Measurements from ENCODE around the gene FLRT3. TPM values are rescaled to one million over a fixed set of nuclear protein-coding genes. Genes with fewer than 3 reads are reported as not detected.

FLRT3 gene
- total and polyA plus RNA-seq, 9 of the 15 experiments (the other 6 are each of a cell fraction or from before 2014, with no cell fraction given), result 0.04 TPM; not detected in 8

DNA sequence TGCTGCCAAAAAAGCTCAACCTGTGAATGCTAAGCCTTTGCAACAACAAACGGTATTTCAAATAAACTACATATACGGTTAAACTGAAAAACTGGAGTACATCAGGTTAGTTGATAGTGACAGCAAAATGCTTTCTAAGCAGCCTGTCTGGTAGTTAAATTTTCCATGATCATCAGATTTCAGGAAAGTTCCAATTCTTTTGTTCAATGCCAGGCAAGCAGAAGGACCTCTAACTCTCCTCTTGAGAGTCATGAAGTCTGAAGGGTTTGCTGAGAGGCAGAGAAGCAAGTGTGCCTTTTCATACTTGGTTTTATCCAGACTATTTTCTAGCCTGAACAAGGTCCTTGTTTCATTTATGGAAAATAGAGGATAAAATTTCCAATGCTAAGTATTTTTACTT is 4.5 kb downstream of the FLRT3 start (continued):
- TF ChIP-seq, protein P1, sequence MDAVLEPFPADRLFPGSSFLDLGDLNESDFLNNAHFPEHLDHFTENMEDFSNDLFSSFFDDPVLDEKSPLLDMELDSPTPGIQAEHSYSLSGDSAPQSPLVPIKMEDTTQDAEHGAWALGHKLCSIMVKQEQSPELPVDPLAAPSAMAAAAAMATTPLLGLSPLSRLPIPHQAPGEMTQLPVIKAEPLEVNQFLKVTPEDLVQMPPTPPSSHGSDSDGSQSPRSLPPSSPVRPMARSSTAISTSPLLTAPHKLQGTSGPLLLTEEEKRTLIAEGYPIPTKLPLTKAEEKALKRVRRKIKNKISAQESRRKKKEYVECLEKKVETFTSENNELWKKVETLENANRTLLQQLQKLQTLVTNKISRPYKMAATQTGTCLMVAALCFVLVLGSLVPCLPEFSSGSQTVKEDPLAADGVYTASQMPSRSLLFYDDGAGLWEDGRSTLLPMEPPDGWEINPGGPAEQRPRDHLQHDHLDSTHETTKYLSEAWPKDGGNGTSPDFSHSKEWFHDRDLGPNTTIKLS (IDR thresholded peaks at IDR 0.05; ENCODE audit: borderline replicate concordance, low read depth), result no peak
- TF ChIP-seq, protein P2, sequence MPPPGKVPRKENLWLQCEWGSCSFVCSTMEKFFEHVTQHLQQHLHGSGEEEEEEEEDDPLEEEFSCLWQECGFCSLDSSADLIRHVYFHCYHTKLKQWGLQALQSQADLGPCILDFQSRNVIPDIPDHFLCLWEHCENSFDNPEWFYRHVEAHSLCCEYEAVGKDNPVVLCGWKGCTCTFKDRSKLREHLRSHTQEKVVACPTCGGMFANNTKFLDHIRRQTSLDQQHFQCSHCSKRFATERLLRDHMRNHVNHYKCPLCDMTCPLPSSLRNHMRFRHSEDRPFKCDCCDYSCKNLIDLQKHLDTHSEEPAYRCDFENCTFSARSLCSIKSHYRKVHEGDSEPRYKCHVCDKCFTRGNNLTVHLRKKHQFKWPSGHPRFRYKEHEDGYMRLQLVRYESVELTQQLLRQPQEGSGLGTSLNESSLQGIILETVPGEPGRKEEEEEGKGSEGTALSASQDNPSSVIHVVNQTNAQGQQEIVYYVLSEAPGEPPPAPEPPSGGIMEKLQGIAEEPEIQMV (tag; conservative IDR thresholded peaks at IDR 0.05; ENCODE audit: low read depth), result no peak
- TF ChIP-seq, protein P3, sequence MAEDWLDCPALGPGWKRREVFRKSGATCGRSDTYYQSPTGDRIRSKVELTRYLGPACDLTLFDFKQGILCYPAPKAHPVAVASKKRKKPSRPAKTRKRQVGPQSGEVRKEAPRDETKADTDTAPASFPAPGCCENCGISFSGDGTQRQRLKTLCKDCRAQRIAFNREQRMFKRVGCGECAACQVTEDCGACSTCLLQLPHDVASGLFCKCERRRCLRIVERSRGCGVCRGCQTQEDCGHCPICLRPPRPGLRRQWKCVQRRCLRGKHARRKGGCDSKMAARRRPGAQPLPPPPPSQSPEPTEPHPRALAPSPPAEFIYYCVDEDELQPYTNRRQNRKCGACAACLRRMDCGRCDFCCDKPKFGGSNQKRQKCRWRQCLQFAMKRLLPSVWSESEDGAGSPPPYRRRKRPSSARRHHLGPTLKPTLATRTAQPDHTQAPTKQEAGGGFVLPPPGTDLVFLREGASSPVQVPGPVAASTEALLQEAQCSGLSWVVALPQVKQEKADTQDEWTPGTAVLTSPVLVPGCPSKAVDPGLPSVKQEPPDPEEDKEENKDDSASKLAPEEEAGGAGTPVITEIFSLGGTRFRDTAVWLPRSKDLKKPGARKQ (CRISPR knock-in tag; IDR thresholded peaks at IDR 0.05), result no peak
- no peak for TF ChIP-seq CEBPZ (IDR thresholded peaks at IDR 0.05; ENCODE audit: borderline replicate concordance, low read depth, low read length)
- no peak for TF ChIP-seq ZNF217 (CRISPR knock-in tag; IDR thresholded peaks at IDR 0.05)
- TF ChIP-seq, protein P4, sequence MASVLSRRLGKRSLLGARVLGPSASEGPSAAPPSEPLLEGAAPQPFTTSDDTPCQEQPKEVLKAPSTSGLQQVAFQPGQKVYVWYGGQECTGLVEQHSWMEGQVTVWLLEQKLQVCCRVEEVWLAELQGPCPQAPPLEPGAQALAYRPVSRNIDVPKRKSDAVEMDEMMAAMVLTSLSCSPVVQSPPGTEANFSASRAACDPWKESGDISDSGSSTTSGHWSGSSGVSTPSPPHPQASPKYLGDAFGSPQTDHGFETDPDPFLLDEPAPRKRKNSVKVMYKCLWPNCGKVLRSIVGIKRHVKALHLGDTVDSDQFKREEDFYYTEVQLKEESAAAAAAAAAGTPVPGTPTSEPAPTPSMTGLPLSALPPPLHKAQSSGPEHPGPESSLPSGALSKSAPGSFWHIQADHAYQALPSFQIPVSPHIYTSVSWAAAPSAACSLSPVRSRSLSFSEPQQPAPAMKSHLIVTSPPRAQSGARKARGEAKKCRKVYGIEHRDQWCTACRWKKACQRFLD (CRISPR knock-in tag; IDR thresholded peaks at IDR 0.05), result no peak
- TF ChIP-seq CBX8 (IDR thresholded peaks at IDR 0.05; ENCODE audit: borderline replicate concordance, extremely low read depth, low read depth, low read length, poor library complexity, severe bottlenecking), result no peak
